BJ (cell line): ENCODE measurements around the gene TNRC6A. TPM values are rescaled to one million over a fixed set of nuclear protein-coding genes. Genes with fewer than 3 reads are reported as not detected.

Experiments used
- CTCF ChIA-PET: fragments of 350-600 bp; formaldehyde crosslinking; extraction: SDS; loops from one replicate; lab custom pipeline; 2021; ENCODE audit warnings: antibody characterized with exemption, inconsistent platforms; lab: Yijun Ruan, JAX
- POLR2A ChIA-PET: fragments of 300-600 bp; sonication (Branson Sonifier 250); formaldehyde crosslinking; extraction: SDS; loops from one replicate; lab custom pipeline; 2021; ENCODE audit warnings: antibody characterized with exemption; lab: Charles Lee
- DNase-seq: peaks from one replicate; pipeline ENCODE4 v3.0.0-alpha.2; 2011; ENCODE audit warnings: low read depth
- H3K27me3 ChIP-seq: 2 replicates; pipeline ENCODE4 v1.6.0; 2011; ENCODE audit warnings: low read length; ENCODE audit not compliant: control insufficient read depth, insufficient read depth
- H3K36me3 ChIP-seq: 2 replicates; pipeline ENCODE4 v1.5.1; 2011; ENCODE audit warnings: low read length; ENCODE audit not compliant: control insufficient read depth, insufficient read depth
- H3K4me3 ChIP-seq: 2 replicates; pipeline ENCODE4 v1.5.1; 2011; ENCODE audit warnings: low read depth, mild to moderate bottlenecking, control low read depth, low read length
- polyA plus RNA-seq: library from polyadenylated mRNA; depleted of rRNA; stranded (reverse); fragments of >200 nt; gene quantifications from 2 replicates; pipeline ENCODE4 v1.2.3, GENCODE V29; 2011
- TF ChIP-seq, protein P1 (sequence below): IDR thresholded peaks from 2 replicates; pipeline ENCODE4 v1.5.1; 2011; ENCODE audit warnings: low read depth, mild to moderate bottlenecking, control low read depth, inconsistent platforms, low read length, moderate library complexity; ENCODE audit not compliant: insufficient read depth

Gene TNRC6A
- polyA plus RNA-seq, 1 experiment = 44.8 TPM

DNA sequence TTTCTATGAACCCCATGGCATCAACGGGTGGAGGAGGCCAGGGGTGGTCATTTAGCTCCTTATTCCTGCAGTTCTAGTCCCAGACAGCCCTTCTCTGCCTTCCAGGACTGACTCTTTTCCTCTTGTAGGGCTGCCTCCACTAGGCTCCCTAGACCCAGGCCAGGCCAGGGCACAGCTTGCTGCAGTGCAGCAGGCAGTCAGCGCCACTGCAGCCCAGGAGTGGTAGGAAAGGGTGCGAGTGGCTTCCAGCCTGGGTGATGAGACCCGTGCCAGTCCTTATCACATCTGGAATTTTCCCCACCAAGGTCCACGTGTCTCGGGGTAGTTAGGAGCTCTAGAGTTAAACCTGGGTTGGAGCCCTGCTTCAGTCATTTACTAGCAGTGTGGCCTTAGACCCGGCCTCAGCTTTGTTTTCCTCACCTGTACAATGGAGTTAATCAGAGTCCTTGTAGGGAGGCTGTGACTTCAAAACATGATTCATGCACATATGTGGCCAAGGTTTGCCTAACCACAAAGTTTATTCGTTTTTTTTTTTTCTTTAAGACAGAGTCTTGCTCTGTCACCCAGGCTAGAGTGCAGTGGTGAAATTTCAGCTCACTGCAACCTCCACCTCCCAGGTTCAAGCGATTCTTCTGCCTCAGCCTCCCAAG, 121.0 kb downstream of the TNRC6A start:
- H3K36me3 ChIP-seq = no peaks in the 10 kb centered on the region
- ChIA-PET POLR2A (interaction anchor here (0.6 kb wide), 1 partner anchor 209 kb away, joined by 8 read pairs; no protein-coding TSS in a partner anchor), CTCF (interaction anchor here (0.7 kb wide), 1 partner anchor 283 kb away, joined by 3 read pairs; no protein-coding TSS in a partner anchor)
- DNase-seq = no peak
- TF ChIP-seq, protein P1, sequence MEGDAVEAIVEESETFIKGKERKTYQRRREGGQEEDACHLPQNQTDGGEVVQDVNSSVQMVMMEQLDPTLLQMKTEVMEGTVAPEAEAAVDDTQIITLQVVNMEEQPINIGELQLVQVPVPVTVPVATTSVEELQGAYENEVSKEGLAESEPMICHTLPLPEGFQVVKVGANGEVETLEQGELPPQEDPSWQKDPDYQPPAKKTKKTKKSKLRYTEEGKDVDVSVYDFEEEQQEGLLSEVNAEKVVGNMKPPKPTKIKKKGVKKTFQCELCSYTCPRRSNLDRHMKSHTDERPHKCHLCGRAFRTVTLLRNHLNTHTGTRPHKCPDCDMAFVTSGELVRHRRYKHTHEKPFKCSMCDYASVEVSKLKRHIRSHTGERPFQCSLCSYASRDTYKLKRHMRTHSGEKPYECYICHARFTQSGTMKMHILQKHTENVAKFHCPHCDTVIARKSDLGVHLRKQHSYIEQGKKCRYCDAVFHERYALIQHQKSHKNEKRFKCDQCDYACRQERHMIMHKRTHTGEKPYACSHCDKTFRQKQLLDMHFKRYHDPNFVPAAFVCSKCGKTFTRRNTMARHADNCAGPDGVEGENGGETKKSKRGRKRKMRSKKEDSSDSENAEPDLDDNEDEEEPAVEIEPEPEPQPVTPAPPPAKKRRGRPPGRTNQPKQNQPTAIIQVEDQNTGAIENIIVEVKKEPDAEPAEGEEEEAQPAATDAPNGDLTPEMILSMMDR = no peak
- no peaks in the 10 kb centered on the region for H3K27me3 ChIP-seq
- H3K4me3 ChIP-seq = no peak overlapping the region

DNA sequence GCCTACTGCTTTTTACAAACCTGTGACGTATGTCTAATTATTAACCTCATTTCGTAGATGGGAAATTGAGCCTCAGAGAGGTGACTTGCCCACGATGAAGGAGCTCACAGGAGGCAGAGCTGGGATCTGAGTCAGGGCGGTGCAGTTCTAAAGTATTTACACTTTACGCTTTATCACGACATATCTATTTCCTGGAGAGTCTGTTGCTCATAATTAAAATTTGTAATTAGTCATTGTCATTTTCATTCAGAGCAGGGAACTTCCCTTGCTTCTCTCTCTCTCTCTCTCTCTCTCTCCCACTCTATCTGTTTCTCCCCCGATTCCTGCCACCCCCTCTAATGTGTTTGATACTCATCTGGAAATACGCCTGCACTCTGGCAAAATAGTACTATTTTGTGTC, 122.2 kb downstream of the TNRC6A start:
- H3K4me3 ChIP-seq = no peak overlapping the region
- ChIA-PET POLR2A (no interaction called here), CTCF (no interaction called here)
- no peaks in the 10 kb centered on the region for H3K36me3 ChIP-seq
- TF ChIP-seq, protein P1 = no peak
- no peak for DNase-seq
- H3K27me3 ChIP-seq = no peaks in the 10 kb centered on the region

DNA sequence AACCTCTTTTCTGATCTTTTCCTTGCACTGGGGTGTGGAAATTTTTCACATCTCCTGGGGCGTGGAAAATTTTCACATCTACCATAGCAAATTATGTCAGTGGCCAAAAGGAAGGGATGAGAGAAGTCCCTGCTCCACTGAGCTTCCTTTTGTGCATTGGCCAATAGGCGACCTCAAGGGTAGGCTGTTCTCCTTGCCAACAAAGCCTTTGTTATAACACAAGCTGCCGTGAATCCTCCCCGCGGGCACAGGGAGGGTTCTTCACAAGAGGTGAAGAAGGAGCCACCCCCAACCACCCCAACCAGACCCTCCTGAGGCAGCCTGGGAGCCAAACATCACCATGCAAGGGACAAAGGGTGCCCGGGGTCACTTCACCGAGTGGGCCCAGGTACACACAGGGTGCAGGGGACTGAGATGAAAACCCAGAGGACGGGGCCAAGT, 122.8 kb downstream of the TNRC6A start:
- TF ChIP-seq, protein P1 = no peak
- no peak for DNase-seq
- H3K36me3 ChIP-seq = no peaks in the 10 kb centered on the region
- ChIA-PET POLR2A (no interaction called here), CTCF (no interaction called here)
- H3K27me3 ChIP-seq = no peaks in the 10 kb centered on the region
- no peak overlapping the region for H3K4me3 ChIP-seq

DNA sequence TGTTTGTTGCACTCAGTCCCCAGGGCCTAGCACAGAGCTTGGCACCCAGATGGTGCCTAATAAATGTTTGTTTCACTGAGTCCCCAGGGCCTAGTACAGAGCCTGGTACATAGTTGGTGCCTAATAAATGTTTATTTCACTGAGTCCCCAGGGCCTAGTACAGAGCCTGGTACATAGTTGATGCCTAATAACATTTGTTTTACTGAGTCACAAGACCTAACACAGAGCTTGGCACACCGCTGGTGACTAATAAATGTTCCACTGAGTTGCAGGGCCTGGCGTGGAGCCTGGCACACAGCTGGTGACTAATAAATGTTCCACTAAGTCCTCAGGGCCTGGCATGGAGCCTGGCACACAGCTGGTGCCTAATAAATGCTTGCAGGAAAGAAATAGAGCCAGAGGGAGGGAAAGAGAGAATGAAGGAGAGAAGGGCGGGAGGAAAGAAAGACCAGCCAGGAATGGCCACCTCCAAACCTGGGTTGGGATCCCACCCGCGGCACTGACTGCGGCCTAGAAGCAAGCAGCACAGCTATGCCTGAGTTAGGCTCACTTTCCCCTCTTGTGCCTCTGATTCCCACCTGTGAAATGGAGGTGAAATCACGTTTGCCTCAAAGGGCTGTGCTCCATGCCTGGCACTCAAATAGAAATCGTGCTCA, 123.8 kb downstream of the TNRC6A start:
- no peak for DNase-seq
- TF ChIP-seq, protein P1 = no peak
- H3K27me3 ChIP-seq = no peaks in the 10 kb centered on the region
- CTCF ChIA-PET = no interaction called here
- POLR2A ChIA-PET = interaction anchor here (0.9 kb wide), 1 partner anchor 31 kb away, joined by 5 read pairs; no protein-coding TSS in a partner anchor
- H3K4me3 ChIP-seq = no peak overlapping the region
- H3K36me3 ChIP-seq = no peaks in the 10 kb centered on the region

DNA sequence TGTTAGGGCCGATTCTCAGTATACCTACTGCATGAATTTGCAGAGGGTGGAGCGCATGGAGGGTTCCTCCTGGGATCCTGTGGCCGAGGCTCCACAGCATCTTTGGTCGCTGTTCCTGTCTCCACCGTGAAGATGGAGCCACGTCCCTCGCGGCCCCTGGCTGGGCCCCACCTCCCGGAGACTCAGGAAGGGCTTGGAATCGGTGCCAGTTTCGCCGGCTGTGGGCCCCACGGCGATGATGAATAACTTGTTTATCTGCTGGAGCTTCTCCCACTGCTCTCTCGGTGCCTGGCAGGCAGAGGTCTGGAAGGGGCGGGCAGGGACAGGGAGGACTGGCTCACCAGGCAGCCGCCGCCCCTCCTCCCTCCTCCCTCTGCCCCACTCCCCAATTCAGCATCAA, 124.4 kb downstream of the TNRC6A start:
- CTCF ChIA-PET = no interaction called here
- POLR2A ChIA-PET = interaction anchor here (0.9 kb wide), 1 partner anchor 31 kb away, joined by 5 read pairs; no protein-coding TSS in a partner anchor

More for the DNA sequence above, 124.4 kb downstream of the TNRC6A start:
- Histone ChIP-seq H3K4me3 (no peak overlapping the region), H3K36me3 (no peaks in the 10 kb centered on the region), H3K27me3 (no peaks in the 10 kb centered on the region)
- TF ChIP-seq, protein P1 = no peak
- DNase-seq = no peak
